Endothelial cell of umbilical vein (primary cell): ENCODE data around the gene CBX5. TPM values are rescaled to one million over a fixed set of nuclear protein-coding genes. Genes with fewer than 3 reads are reported as not detected.

Experiments used
- BruUV-seq: library from RNA; stranded (reverse); fragments of 400-500 nt; replicated peaks from 2 replicates; lab custom pipeline; 2021; lab: Mats Ljungman, UMichigan
- CTCF ChIA-PET: fragments of 300-600, 350-600 bp; sonication (Branson Sonifier 250); formaldehyde crosslinking; loops from one replicate; lab custom pipeline; 2021; ENCODE audit warnings: antibody characterized with exemption, inconsistent platforms; lab: Charles Lee
- POLR2A ChIA-PET: fragments of 300-600, 350-600 bp; sonication (Branson Sonifier 250); formaldehyde crosslinking; loops from one replicate; lab custom pipeline; 2021; ENCODE audit warnings: antibody characterized with exemption, inconsistent platforms; lab: Charles Lee
- DNase-seq: peaks from one replicate; pipeline ENCODE4 v3.0.0-alpha.2; 2011; ENCODE audit warnings: low read depth, low spot score
- FAIRE-seq: peaks from 2 replicates; lab custom pipeline; 2011; peaks lifted over from hg19 to GRCh38; lab: Jason Lieb, UNC
- H2AFZ ChIP-seq: 2 replicates; pipeline ENCODE4 v1.6.0; 2012; ENCODE audit warnings: low read depth, low read length, control low read depth, inconsistent platforms
- H3K27ac ChIP-seq: 2 replicates; pipeline ENCODE4 v1.5.1; 2011; ENCODE audit warnings: low read depth, mild to moderate bottlenecking, control low read depth, low read length, moderate library complexity; ENCODE audit not compliant: insufficient read depth
- H3K27me3 ChIP-seq, 2 experiments: 2 replicates each; pipeline versions ENCODE4 v1.6.0 to v1.6.1; 2011; ENCODE audit warnings: low read length in 2 of 2, mixed read lengths in 1 of 2; ENCODE audit not compliant: control insufficient read depth in 2 of 2, insufficient read depth in 2 of 2
- H3K36me3 ChIP-seq, 2 experiments: 2 replicates in 1 of 2; 3 replicates in 1 of 2; pipeline ENCODE4 v1.5.1; 2011; ENCODE audit warnings: low read length in 2 of 2, mild to moderate bottlenecking in 1 of 2, moderate library complexity in 1 of 2; ENCODE audit not compliant: control insufficient read depth in 2 of 2, insufficient read depth in 2 of 2; ENCODE audit errors: extremely low read depth in 1 of 2
- H3K4me1 ChIP-seq: 3 replicates; pipeline ENCODE4 v1.5.1; 2011; ENCODE audit warnings: mild to moderate bottlenecking, low read length; ENCODE audit not compliant: control insufficient read depth, insufficient read depth; ENCODE audit errors: extremely low read depth
- H3K4me2 ChIP-seq: 2 replicates; pipeline ENCODE4 v1.6.1; 2011; ENCODE audit warnings: low read length, control low read depth, mixed read lengths; ENCODE audit not compliant: insufficient read depth
- H3K4me3 ChIP-seq, 3 experiments: fragments of 200-600 bp in 1 of 3; sonication (generic), shearing (Covaris generic) in 1 of 3; replicated peaks in 1 of 3; 2 replicates each; pipeline ENCODE4 v1.5.1; 2011 to 2016; ENCODE audit warnings: control low read depth in 3 of 3, low read length in 3 of 3, mild to moderate bottlenecking in 2 of 3, inconsistent platforms in 1 of 3, low read depth in 1 of 3, moderate library complexity in 1 of 3; ENCODE audit not compliant: insufficient read depth in 1 of 3
- H3K79me2 ChIP-seq: 2 replicates; pipeline ENCODE4 v1.6.0; 2012; ENCODE audit warnings: low read length, inconsistent platforms; ENCODE audit not compliant: control insufficient read depth, insufficient read depth
- H3K9ac ChIP-seq: replicated peaks from 2 replicates; pipeline ENCODE3; 2011; ENCODE audit warnings: low read length, control low read depth; ENCODE audit not compliant: insufficient read depth; ENCODE audit errors: extremely low read depth
- H3K9me1 ChIP-seq: replicated peaks from 3 replicates; pipeline ENCODE4 v1.6.0; 2011; ENCODE audit warnings: mild to moderate bottlenecking, low read length; ENCODE audit not compliant: control insufficient read depth, insufficient read depth; ENCODE audit errors: extremely low read depth
- H3K9me3 ChIP-seq: replicated peaks from 2 replicates; pipeline ENCODE4 v1.5.1; 2012; ENCODE audit warnings: low read length, inconsistent platforms; ENCODE audit not compliant: control insufficient read depth, insufficient read depth
- H4K20me1 ChIP-seq: replicated peaks from 2 replicates; pipeline ENCODE3; 2011; ENCODE audit warnings: mild to moderate bottlenecking, low read length; ENCODE audit not compliant: control insufficient read depth, insufficient read depth; ENCODE audit errors: extremely low read depth
- EZH2 ChIP-seq: IDR thresholded peaks from 2 replicates; pipeline ENCODE4 v1.6.1; 2012; ENCODE audit warnings: borderline replicate concordance, low read depth, mild to moderate bottlenecking, moderate library complexity, low read length, inconsistent platforms; ENCODE audit not compliant: severe bottlenecking
- FOS ChIP-seq: IDR thresholded peaks from 2 replicates; pipeline ENCODE4 v1.6.1; 2011; ENCODE audit warnings: mild to moderate bottlenecking, low read length, moderate library complexity, borderline replicate concordance; ENCODE audit not compliant: insufficient read depth
- GATA2 ChIP-seq: IDR thresholded peaks from 2 replicates; pipeline ENCODE4 v1.7.0; 2011; ENCODE audit warnings: low read depth, mild to moderate bottlenecking, moderate library complexity, mixed read lengths, low read length; ENCODE audit not compliant: insufficient read length, insufficient read depth
- JUN ChIP-seq: IDR thresholded peaks from 2 replicates; pipeline ENCODE4 v1.6.1; 2011; ENCODE audit warnings: borderline replicate concordance, low read depth; ENCODE audit not compliant: insufficient read length, insufficient read depth
- MYC ChIP-seq: IDR thresholded peaks from one replicate; pipeline ENCODE4 v1.6.1; 2011; ENCODE audit warnings: mild to moderate bottlenecking, low read depth, low read length
- POLR2A ChIP-seq: IDR thresholded peaks from 2 replicates; pipeline ENCODE4 v1.6.1; 2012; ENCODE audit warnings: low read depth, mild to moderate bottlenecking, control low read depth, low read length
- POLR2AphosphoS5 ChIP-seq: IDR thresholded peaks from 2 replicates; pipeline ENCODE4 v1.6.1; 2012; ENCODE audit warnings: low read depth, mild to moderate bottlenecking, control low read depth, low read length, moderate library complexity; ENCODE audit not compliant: insufficient read depth
- dilution Hi-C: fragments of 300-500 bp; cut with MboI; formaldehyde crosslinking; loops from one replicate; pipeline ENCODE4 v1.15.0; 2019; ENCODE audit warnings: low sequenced_read_pairs; ENCODE audit not compliant: extremely low pct_ligation_motif_present
- intact Hi-C: fragments of 100-400 bp; cut with micrococcal nuclease; formaldehyde crosslinking; loops from one replicate; pipeline ENCODE4 v1.10.0; 2022
- polyA plus RNA-seq, 4 experiments: library from polyadenylated mRNA; depleted of rRNA in 3 of 4; stranded (reverse) in 3 of 4; unstranded in 1 of 4; fragments of >200 nt; gene quantifications; 2 replicates each; pipeline versions ENCODE4 v1.2.1 to v1.2.3, GENCODE V29; 2011 to 2012; ENCODE audit warnings: missing spikeins in 1 of 4
- total RNA-seq: library from RNA; stranded (reverse); gene quantifications from 2 replicates; pipeline ENCODE4 v1.2.3, GENCODE V29; 2021
- TF ChIP-seq, protein P1 (sequence below), 2 donors: IDR thresholded peaks; 1 replicate in 1 of 2; 2 replicates in 1 of 2; pipeline ENCODE4 v1.5.1; 2011; ENCODE audit warnings: low read length in 2 of 2, mild to moderate bottlenecking in 2 of 2, moderate library complexity in 2 of 2, control low read depth in 1 of 2, inconsistent platforms in 1 of 2, low read depth in 1 of 2; ENCODE audit not compliant: insufficient read depth in 1 of 2; ENCODE audit errors: extremely low read depth in 1 of 2
- TF ChIP-seq, protein P2 (sequence below): IDR thresholded peaks from 2 replicates; pipeline ENCODE4 v1.6.1; 2011; ENCODE audit not compliant: insufficient read depth, insufficient read length

The CBX5 gene
- total and polyA plus RNA-seq, 2 donors (not counting 3 experiments of a cell fraction or from before 2014, with no cell fraction given) = 22.8 to 111 TPM

DNA sequence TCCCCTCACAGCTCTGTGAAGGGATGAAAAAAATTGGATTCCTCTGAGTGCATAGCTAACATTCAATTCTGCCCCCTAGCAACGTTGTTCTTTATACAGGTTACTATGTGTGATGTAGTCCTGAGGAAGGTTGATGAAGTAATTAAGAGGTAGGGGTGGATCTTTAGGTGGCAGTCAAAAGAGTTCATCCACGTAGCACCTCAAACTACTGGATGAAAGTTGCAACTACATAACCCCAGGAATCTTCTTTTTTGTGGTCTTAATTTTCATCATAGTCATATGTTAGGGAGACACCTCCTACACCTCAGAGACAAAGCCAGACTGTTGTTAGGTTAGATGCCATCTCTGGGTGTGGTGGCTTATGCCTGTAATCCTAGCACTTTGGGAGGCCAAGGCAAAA lies 31.1 kb upstream of the CBX5 start:
- no peak for FAIRE-seq
- dilution Hi-C loops (no loop called here), intact Hi-C loops (no loop called here)
- no peak for DNase-seq
- Histone ChIP-seq H3K9me1 (no peaks in the 10 kb centered on the region), H3K4me1 (no peaks in the 10 kb centered on the region), H2AFZ (no peak overlapping the region), H3K9ac (no peak overlapping the region), H3K79me2 (no peaks in the 10 kb centered on the region), H3K4me3 (no peak overlapping the region), H3K27me3 (peaks cover 2 to 3% of the 10 kb centered on the region in 2 experiments), H3K36me3 (no peaks in the 10 kb centered on the region), H3K4me2 (no peak overlapping the region), H4K20me1 (no peaks in the 10 kb centered on the region), H3K27ac (no peak overlapping the region), H3K9me3 (no peaks in the 10 kb centered on the region)
- POLR2A ChIA-PET = no interaction called here
- TF ChIP-seq, protein P1, sequence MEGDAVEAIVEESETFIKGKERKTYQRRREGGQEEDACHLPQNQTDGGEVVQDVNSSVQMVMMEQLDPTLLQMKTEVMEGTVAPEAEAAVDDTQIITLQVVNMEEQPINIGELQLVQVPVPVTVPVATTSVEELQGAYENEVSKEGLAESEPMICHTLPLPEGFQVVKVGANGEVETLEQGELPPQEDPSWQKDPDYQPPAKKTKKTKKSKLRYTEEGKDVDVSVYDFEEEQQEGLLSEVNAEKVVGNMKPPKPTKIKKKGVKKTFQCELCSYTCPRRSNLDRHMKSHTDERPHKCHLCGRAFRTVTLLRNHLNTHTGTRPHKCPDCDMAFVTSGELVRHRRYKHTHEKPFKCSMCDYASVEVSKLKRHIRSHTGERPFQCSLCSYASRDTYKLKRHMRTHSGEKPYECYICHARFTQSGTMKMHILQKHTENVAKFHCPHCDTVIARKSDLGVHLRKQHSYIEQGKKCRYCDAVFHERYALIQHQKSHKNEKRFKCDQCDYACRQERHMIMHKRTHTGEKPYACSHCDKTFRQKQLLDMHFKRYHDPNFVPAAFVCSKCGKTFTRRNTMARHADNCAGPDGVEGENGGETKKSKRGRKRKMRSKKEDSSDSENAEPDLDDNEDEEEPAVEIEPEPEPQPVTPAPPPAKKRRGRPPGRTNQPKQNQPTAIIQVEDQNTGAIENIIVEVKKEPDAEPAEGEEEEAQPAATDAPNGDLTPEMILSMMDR (IDR thresholded peaks at IDR 0.05; ENCODE audit: extremely low read depth in 1 of 2, insufficient read depth in 1 of 2, low read depth in 1 of 2, low read length in 2 of 2) = no peak
- TF ChIP-seq MYC (no peak), POLR2A (no peak), EZH2 (no peak), POLR2AphosphoS5 (no peak), GATA2 (no peak), FOS (no peak), JUN (no peak)
- TF ChIP-seq, protein P2, sequence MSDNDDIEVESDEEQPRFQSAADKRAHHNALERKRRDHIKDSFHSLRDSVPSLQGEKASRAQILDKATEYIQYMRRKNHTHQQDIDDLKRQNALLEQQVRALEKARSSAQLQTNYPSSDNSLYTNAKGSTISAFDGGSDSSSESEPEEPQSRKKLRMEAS = no peak
- CTCF ChIA-PET = interaction anchor here (0.7 to 1.5 kb wide), 3 partner anchors 26 to 59 kb away, joined by 3 to 6 read pairs (median 3); no protein-coding TSS in a partner anchor
- no TSS peak for BruUV-seq
